Endothelial cell of umbilical vein (primary cell): Measurements from ENCODE around the gene MAMDC4.

ENCODE experiments used
- CTCF ChIP-seq, 2 donors: IDR thresholded peaks; 1 replicate in 1 of 2; 2 replicates in 1 of 2; pipeline ENCODE4 v1.5.1; 2011; ENCODE audit warnings: low read length in 2 of 2, mild to moderate bottlenecking in 2 of 2, moderate library complexity in 2 of 2, control low read depth in 1 of 2, inconsistent platforms in 1 of 2, low read depth in 1 of 2; ENCODE audit not compliant: insufficient read depth in 1 of 2; ENCODE audit errors: extremely low read depth in 1 of 2
- EZH2 ChIP-seq: IDR thresholded peaks from 2 replicates; pipeline ENCODE4 v1.6.1; 2012; ENCODE audit warnings: borderline replicate concordance, low read depth, mild to moderate bottlenecking, moderate library complexity, low read length, inconsistent platforms; ENCODE audit not compliant: severe bottlenecking
- FOS ChIP-seq: IDR thresholded peaks from 2 replicates; pipeline ENCODE4 v1.6.1; 2011; ENCODE audit warnings: mild to moderate bottlenecking, low read length, moderate library complexity, borderline replicate concordance; ENCODE audit not compliant: insufficient read depth
- GATA2 ChIP-seq: IDR thresholded peaks from 2 replicates; pipeline ENCODE4 v1.7.0; 2011; ENCODE audit warnings: low read depth, mild to moderate bottlenecking, moderate library complexity, mixed read lengths, low read length; ENCODE audit not compliant: insufficient read length, insufficient read depth
- MYC ChIP-seq: IDR thresholded peaks from one replicate; pipeline ENCODE4 v1.6.1; 2011; ENCODE audit warnings: mild to moderate bottlenecking, low read depth, low read length
- POLR2A ChIP-seq: IDR thresholded peaks from 2 replicates; pipeline ENCODE4 v1.6.1; 2012; ENCODE audit warnings: low read depth, mild to moderate bottlenecking, control low read depth, low read length
- POLR2AphosphoS5 ChIP-seq: IDR thresholded peaks from 2 replicates; pipeline ENCODE4 v1.6.1; 2012; ENCODE audit warnings: low read depth, mild to moderate bottlenecking, control low read depth, low read length, moderate library complexity; ENCODE audit not compliant: insufficient read depth
- TF ChIP-seq, protein P1 (sequence below): IDR thresholded peaks from 2 replicates; pipeline ENCODE4 v1.6.1; 2011; ENCODE audit not compliant: insufficient read depth, insufficient read length

DNA sequence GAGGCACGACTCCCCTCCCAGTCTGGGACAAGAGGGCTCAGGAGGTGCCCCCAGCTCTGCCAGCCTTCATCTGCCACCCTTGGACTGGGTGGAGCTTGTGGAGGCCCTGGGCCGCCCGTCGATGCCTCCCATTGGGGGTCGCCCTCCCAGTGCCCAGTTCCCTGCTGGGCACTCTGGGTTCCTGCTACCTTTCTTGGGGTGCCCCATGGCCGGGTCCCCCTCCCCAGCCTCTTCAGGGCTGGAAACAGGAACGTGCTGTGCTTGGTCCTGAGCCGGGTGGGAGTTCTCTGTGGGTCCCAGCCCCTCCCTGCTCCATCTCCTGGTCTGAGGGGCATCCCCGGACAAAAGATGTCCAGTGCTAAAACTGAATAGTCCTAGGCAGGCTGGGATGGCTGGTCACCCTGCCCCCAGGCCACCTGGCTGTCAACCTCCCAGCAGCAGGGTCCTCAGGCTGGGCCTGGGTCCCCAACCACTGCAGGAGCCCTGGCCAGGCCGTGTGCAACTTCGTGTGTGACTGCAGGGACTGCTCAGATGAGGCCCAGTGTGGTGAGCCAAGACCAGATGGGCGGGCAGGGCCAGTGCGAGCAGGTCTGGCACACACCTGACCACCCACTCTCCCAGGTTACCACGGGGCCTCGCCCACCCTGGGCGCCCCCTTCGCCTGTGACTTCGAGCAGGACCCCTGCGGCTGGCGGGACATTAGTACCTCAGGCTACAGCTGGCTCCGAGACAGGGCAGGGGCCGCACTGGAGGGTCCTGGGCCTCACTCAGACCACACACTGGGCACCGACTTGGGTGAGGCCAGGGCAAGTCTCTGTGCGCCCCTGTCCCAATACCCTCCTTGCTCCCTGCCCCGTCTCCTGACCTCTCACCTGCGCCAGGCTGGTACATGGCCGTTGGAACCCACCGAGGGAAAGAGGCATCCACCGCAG, 784 bp downstream of the MAMDC4 start:
- no peak for TF ChIP-seq EZH2
- no peak for TF ChIP-seq POLR2A
- no peak for TF ChIP-seq CTCF (IDR thresholded peaks at IDR 0.05; ENCODE audit: extremely low read depth in 1 of 2, insufficient read depth in 1 of 2, low read depth in 1 of 2, low read length in 2 of 2)
- TF ChIP-seq, protein P1, sequence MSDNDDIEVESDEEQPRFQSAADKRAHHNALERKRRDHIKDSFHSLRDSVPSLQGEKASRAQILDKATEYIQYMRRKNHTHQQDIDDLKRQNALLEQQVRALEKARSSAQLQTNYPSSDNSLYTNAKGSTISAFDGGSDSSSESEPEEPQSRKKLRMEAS: no peak
- no peak for TF ChIP-seq MYC
- TF ChIP-seq FOS: no peak
- TF ChIP-seq POLR2AphosphoS5: no peak
- TF ChIP-seq GATA2: no peak
